Neutrophil (primary cell): ENCODE results near the gene GNG4.

ENCODE experiments used
- H3K27ac ChIP-seq: fragments of 200-600 bp; sonication (generic); 2 replicates; pipeline ENCODE4 v1.5.1; 2016; ENCODE audit warnings: mild to moderate bottlenecking, moderate library complexity
- H3K27me3 ChIP-seq: fragments of 200-600 bp; sonication (generic); 2 replicates; pipeline ENCODE4 v1.6.0; 2016; ENCODE audit warnings: mild to moderate bottlenecking
- H3K36me3 ChIP-seq: fragments of 200-600 bp; sonication (generic); 2 replicates; pipeline ENCODE4 v1.5.1; 2017
- H3K4me1 ChIP-seq, 2 experiments: fragments of 200-600 bp in 1 of 2; sonication (generic) in 1 of 2; 1 replicate in 1 of 2; 2 replicates in 1 of 2; pipeline versions ENCODE4 v1.5.1 to v1.6.1; 2013 to 2016; ENCODE audit warnings: low read depth in 1 of 2, low read length in 1 of 2, mild to moderate bottlenecking in 1 of 2, moderate library complexity in 1 of 2; ENCODE audit not compliant: control insufficient read depth in 1 of 2, insufficient read depth in 1 of 2
- H3K4me3 ChIP-seq, 2 experiments: fragments of 200-600 bp in 1 of 2; sonication (generic) in 1 of 2; 1 replicate in 1 of 2; 2 replicates in 1 of 2; pipeline ENCODE4 v1.5.1; 2013 to 2016; ENCODE audit warnings: low read depth in 1 of 2, low read length in 1 of 2, mild to moderate bottlenecking in 1 of 2, moderate library complexity in 1 of 2
- H3K9me3 ChIP-seq: fragments of 200-600 bp; sonication (generic); 2 replicates; pipeline ENCODE4 v1.5.1; 2016
- CTCF ChIP-seq: fragments of 200-600 bp; sonication (generic); IDR thresholded peaks from 2 replicates; pipeline ENCODE4 v1.5.1; 2016; ENCODE audit warnings: antibody characterized with exemption

Gene GNG4

GRCh38 chr1:235649368-235650163, at the start of gene GNG4:
TSS of gene GNG4 (minus strand) at chr1:235649784. CDS start at chr1:235583838, 65,946 bp downstream.
- H3K36me3 ChIP-seq: no peaks in the 10 kb centered on the region
- H3K27me3 ChIP-seq: peaks cover 100% of the 10 kb centered on the region
- H3K4me3 ChIP-seq: peak within 1 kb of the TSS; percentile 15 to 52
- peaks cover 16 to 29% of the 10 kb centered on the region in 2 experiments for H3K4me1 ChIP-seq
- no peak within 1 kb of the TSS for H3K27ac ChIP-seq
- no peak for TF ChIP-seq CTCF
- H3K9me3 ChIP-seq: no peaks in the 10 kb centered on the region

- no peaks in the 10 kb centered on the region for H3K9me3 ChIP-seq
- H3K4me1 ChIP-seq: no peaks in the 10 kb centered on the region
- H3K27me3 ChIP-seq: no peaks in the 10 kb centered on the region
- no peak overlapping the region for H3K27ac ChIP-seq
- TF ChIP-seq CTCF: no peak
- peaks cover 100% of the 10 kb centered on the region for H3K36me3 ChIP-seq
- no peak overlapping the region for H3K4me3 ChIP-seq
These were observed 47.9 kb upstream of the GNG4 start for GRCh38 chr1:235697508-235697907.

GRCh38 chr1:235689356-235689755, 39.8 kb upstream of the GNG4 start:
- no peaks in the 10 kb centered on the region for H3K27me3 ChIP-seq
- TF ChIP-seq CTCF: no peak
- no peak overlapping the region for H3K4me3 ChIP-seq
- no peaks in the 10 kb centered on the region for H3K9me3 ChIP-seq
- peaks cover 97% of the 10 kb centered on the region for H3K36me3 ChIP-seq
- H3K27ac ChIP-seq: no peak overlapping the region
- no peaks in the 10 kb centered on the region for H3K4me1 ChIP-seq

GRCh38 chr1:235688096-235688495, 38.5 kb upstream of the GNG4 start:
- Histone ChIP-seq H3K27ac (no peak overlapping the region), H3K4me3 (no peak overlapping the region), H3K4me1 (no peaks in the 10 kb centered on the region), H3K36me3 (peaks cover 97% of the 10 kb centered on the region), H3K27me3 (no peaks in the 10 kb centered on the region), H3K9me3 (no peaks in the 10 kb centered on the region)
- TF ChIP-seq CTCF: no peak

- no peaks in the 10 kb centered on the region for H3K4me1 ChIP-seq
- peaks cover 98% of the 10 kb centered on the region for H3K36me3 ChIP-seq
- H3K4me3 ChIP-seq: no peak overlapping the region
- H3K9me3 ChIP-seq: no peaks in the 10 kb centered on the region
- no peak for TF ChIP-seq CTCF
- H3K27me3 ChIP-seq: no peaks in the 10 kb centered on the region
- no peak overlapping the region for H3K27ac ChIP-seq
These were observed 34.1 kb upstream of the GNG4 start for GRCh38 chr1:235683653-235684052.
